Epidermal melanocyte (primary cell): ENCODE results near the gene ZSCAN31.
"Not testable (repeated sequence)": the region's sequence is repeated elsewhere in the genome, so short reads cannot be mapped to it uniquely, and the experiment has no call there.

Source experiments
- DNase-seq: peaks from one replicate; pipeline ENCODE4 v3.0.0; 2011; ENCODE audit warnings: low spot score; ENCODE audit not compliant: insufficient read length

Gene ZSCAN31

DNA sequence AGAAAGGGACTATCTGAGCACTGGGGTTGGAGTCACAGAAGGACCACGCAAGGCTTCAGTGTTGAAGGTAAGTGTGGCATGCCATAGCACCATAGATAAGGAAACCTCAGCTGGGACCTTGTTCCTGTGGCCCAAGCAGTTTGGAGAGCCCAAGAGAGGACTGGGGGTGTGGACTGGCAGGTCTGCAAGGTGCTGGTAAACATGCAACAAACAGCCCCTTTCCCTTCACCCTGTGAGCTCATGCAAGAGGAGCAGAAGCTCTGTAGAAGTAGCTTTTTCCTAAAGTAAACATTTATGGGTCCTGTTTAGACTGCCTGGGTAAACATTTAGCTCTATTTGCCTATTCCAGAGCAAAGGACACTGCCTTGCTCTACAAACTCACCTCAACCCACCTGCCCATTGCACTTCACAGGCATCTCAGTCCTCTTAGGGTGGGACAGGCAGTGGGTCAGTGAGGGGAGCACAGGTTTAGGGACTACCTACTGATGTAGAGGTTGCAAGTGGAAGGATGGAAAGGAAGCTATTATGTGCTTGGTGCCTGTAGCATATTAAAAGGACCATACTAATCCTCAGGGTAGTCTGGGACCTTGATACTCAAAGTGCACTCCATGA is 12.0 kb downstream of the ZSCAN31 start:
- DNase-seq, result no peak

DNA sequence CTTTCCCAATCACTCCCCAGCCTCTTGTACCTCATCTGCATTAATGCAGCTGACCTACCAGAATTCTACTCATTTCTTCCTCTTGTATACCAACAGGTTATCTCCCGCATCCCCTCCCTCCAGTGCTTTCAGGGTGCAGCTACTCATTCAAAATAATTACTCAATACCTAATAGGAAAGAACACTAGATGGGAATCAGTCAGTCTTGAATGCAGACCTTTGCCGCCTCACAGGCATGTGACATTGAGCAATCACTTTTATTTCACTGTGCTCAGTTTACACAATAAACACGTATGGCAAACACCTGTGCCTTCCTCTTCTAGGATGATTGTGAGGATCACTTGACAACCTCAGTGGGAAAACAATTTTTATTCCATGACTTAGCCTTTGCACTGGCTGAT is 13.3 kb downstream of the ZSCAN31 start:
- DNase-seq, result no peak

GRCh38 chr6:28317866-28318265 is 18.1 kb downstream of the ZSCAN31 start:
- DNase-seq, result not testable (repeated sequence)

GRCh38 chr6:28315628-28316027 is 20.3 kb downstream of the ZSCAN31 start:
- no peak for DNase-seq

DNA sequence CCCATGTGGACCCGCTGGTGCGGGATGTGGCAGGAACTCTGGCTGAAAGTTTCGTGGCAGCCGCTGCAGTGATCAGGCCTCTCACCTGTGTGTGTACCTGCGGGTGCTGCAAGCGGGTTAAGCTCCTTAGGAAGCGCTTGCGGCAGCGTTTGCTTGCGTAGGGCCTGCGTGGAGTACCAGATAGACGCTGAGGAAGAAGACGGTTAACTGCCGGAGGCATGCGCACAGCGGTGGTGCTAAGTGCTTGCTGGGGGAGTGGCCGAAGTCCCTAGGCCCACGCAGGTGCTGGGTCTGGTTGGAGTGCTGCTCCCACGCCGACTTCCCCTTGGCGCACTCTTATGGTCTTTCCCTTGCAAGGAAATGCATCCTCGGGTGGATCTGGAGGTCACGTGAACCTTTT is 23.0 kb downstream of the ZSCAN31 start:
- DNase-seq, result no peak

DNA sequence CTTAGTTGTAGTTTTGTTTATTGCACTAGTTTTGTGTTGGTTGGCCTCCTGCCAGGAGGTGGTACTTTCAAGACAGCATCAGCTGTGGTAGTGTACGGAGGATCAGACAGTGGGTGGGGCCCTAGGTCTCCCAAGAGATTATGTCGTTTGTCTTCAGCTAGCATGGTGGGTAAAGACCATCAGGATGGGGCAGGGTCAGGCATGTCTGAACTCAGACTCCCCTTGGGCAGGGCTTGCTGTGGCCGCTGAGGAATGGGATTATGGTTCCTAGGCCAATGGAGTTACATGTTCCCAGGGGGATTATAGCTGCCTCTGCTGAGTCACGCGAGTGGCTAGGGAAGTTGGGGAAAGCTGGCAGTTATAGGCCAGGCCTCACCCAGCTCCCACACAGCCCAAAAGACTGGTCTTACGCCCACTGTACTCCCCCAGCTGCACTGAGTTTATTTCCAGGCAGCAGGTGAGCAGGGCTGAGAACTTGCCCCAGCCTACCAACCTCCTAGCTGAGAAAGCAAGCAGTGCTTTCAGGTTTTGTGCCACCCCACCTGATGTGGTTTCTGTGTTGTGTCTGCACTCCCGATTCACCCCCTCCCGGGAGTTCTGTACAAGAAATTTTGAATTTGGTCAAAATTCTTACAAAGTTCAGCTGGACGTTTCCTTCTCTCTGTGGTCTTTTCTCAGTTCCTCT is 24.7 kb downstream of the ZSCAN31 start:
- no peak for DNase-seq

DNA sequence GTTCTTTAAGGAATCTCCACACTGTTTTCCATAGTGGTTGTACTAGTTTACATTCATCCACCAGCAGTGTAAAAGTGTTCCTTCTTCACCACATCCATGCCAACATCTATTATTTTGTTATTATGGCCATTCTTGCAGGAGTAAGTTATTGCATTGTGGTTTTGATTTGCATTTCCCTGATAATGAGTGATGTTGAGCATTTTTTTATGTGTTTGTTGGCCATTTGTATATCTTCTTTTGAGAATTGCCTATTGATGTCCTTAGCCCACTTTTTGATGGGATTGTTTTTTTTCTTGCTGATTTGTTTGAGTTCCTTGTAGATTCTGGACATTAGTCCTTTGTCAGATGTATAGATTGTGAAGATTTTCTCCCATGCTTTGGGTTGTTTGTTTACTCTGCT is 29.6 kb downstream of the ZSCAN31 start:
- DNase-seq, result not testable (repeated sequence)

DNA sequence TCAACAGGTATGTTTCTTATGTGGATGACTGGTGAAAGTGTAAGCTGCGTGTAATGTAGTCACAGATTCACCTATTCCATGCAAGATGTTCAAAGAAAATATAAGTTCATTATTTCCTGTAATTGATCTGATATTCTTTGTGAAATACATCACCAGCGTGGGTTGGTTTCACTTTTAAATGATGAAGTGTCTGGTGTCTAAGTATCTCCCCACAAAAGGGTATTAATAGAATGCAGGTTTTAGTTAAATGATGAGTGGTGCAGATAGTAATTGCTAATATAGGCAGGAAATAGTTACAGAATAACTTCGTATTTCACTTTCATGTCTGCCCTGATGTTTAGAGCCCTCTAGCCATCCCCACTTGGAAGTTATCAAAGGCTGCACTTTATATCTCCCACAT is 32.4 kb downstream of the ZSCAN31 start:
- no peak for DNase-seq

- no peak for DNase-seq
Measured at GRCh38 chr6:28296520-28297060, 39.4 kb downstream of the ZSCAN31 start.

DNA sequence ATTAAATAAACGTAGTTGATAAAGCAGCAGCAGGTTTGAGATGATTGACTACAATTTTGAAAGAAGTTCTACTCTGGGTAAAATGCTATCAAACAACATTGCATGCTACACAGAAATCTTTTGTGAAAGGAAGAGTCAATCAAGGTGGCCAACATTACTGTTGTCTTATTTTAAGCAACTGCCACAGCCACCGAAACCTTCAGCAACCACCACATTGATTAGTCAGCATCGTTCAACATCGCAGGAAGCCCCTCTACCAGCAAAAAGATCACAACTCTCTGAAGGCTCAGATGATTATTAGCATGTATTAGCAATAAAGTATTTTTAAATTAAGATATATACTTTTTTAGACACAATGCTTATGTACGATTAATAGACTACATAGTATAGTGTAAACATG is 40.6 kb downstream of the ZSCAN31 start:
- DNase-seq, result no peak

- no peak for DNase-seq
Measured at GRCh38 chr6:28291573-28291972, 44.4 kb downstream of the ZSCAN31 start.

DNA sequence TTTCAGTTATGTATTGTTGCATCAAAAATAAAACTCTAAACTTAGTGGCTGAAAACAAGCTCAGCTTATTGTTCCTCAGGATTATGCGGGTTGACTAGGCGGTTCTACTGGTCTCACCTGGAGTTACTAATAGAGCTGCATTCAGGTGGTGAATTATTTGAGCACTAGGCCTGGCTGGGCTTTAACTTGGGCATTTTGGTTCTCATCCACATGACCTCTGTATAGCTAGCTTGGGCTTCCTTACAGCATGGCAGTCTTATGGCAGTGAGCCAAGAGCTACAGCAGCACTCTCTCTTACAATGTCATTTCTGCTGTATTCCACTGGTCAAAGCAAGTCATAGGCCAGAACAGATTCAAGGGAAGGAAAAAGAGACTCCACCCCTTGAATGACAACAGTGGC is 53.0 kb downstream of the ZSCAN31 start:
- no peak for DNase-seq

GRCh38 chr6:28281288-28282064 is 54.5 kb downstream of the ZSCAN31 start, which contains the start of gene PGBD1:
TSS of gene PGBD1 (plus strand) at chr6:28281572. CDS start at chr6:28283814, 2,242 bp downstream.
- DNase-seq, result peak; percentile 28

GRCh38 chr6:28280595-28281287 is 55.2 kb downstream of the ZSCAN31 start:
- DNase-seq, result no peak

DNA sequence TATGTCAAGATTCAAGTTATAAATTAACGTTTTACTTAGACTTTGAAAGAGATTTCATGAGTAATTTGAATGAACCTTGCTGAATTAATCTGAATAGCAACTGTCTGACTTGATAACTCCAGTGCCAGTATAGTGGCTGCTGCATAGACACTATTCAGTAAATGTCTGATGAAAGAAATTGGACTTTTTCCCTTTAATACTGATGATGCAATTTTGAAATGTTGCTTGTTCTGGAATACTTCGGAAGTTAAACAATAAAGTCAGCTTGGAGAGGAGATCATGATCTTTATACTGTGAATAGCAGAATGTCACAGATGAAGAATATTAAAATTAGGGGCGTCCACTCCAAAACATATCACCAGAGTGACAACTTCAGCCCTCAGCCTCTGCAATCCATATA is 58.2 kb downstream of the ZSCAN31 start:
- DNase-seq, result no peak

DNA sequence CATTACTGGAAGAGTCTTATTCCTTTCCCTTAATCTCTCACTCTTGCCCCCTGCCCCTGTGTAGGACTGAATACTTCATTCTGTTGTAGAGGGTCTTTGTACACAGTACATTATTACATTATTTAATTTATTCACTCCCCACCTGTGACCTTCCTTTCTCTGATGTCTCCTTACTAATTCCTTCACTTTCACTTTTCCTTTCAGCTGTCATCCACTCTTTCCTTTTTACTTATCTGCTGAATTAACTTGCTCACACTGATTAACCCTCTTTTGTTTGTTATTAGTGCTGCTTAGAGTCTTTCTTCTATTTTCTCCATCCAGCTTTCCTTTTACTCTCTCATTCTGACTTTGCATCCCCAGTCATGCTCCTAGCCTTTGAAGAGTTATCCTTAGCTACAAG is 61.1 kb downstream of the ZSCAN31 start:
- DNase-seq, result no peak
